H9 (cell line): ENCODE measurements around the gene TMEM97. TPM values are rescaled to one million over a fixed set of nuclear protein-coding genes. Genes with fewer than 3 reads are reported as not detected.

Source experiments
- DNase-seq: peaks from one replicate; pipeline ENCODE4 v3.0.0-alpha.2; 2017
- H2AFZ ChIP-seq: one replicate; pipeline ENCODE4 v1.6.1; 2013; ENCODE audit warnings: mild to moderate bottlenecking, low read length, control low read depth, moderate library complexity
- H2AK5ac ChIP-seq: 2 replicates; pipeline ENCODE4 v1.6.1; 2013; ENCODE audit warnings: low read length, control low read depth, mixed read lengths; ENCODE audit not compliant: insufficient read length
- H2BK120ac ChIP-seq: one replicate; pipeline ENCODE4 v1.6.1; 2013; ENCODE audit warnings: low read depth, mild to moderate bottlenecking, low read length, control low read depth, inconsistent platforms; ENCODE audit not compliant: poor library complexity, severe bottlenecking
- H2BK12ac ChIP-seq: 2 replicates; pipeline ENCODE4 v1.6.1; 2013; ENCODE audit warnings: low read length, control low read depth, mixed read lengths, low read depth; ENCODE audit not compliant: insufficient read length
- H2BK15ac ChIP-seq: 2 replicates; pipeline ENCODE4 v1.6.1; 2013; ENCODE audit warnings: low read depth, low read length, control low read depth
- H2BK20ac ChIP-seq: one replicate; pipeline ENCODE4 v1.6.1; 2013; ENCODE audit warnings: low read depth, mild to moderate bottlenecking, low read length, control low read depth, inconsistent platforms; ENCODE audit not compliant: poor library complexity, severe bottlenecking
- H2BK5ac ChIP-seq: 2 replicates; pipeline ENCODE4 v1.6.1; 2013; ENCODE audit warnings: low read length, control low read depth, mixed read lengths; ENCODE audit not compliant: insufficient read length
- H3K14ac ChIP-seq: 2 replicates; pipeline ENCODE4 v1.6.1; 2013; ENCODE audit warnings: low read length, control low read depth; ENCODE audit not compliant: insufficient read depth
- H3K18ac ChIP-seq: 2 replicates; pipeline ENCODE4 v1.6.1; 2013; ENCODE audit warnings: low read depth, mild to moderate bottlenecking, mixed read lengths, low read length, control low read depth; ENCODE audit not compliant: insufficient read length
- H3K23ac ChIP-seq: 2 replicates; pipeline ENCODE4 v1.6.1; 2013; ENCODE audit warnings: low read length, control low read depth, mixed read lengths, low read depth; ENCODE audit not compliant: insufficient read length
- H3K23me2 ChIP-seq: 2 replicates; pipeline ENCODE4 v1.6.1; 2013; ENCODE audit warnings: low read depth, mild to moderate bottlenecking, mixed read lengths, low read length, control low read depth; ENCODE audit not compliant: insufficient read length, poor library complexity, severe bottlenecking
- H3K27ac ChIP-seq: 2 replicates; pipeline ENCODE4 v1.5.1; 2013; ENCODE audit warnings: low read length, control low read depth, mixed read lengths, low read depth; ENCODE audit not compliant: insufficient read length
- H3K27me3 ChIP-seq: 2 replicates; pipeline ENCODE4 v1.6.1; 2013; ENCODE audit warnings: low read length, control low read depth, inconsistent platforms; ENCODE audit not compliant: insufficient read depth
- H3K4ac ChIP-seq: 2 replicates; pipeline ENCODE4 v1.6.1; 2013; ENCODE audit warnings: low read depth, mild to moderate bottlenecking, control low read depth, inconsistent platforms, low read length, moderate library complexity
- H3K4me1 ChIP-seq: 2 replicates; pipeline ENCODE4 v1.6.1; 2013; ENCODE audit warnings: low read length, control low read depth, inconsistent platforms; ENCODE audit not compliant: insufficient read depth
- H3K4me2 ChIP-seq: 2 replicates; pipeline ENCODE4 v1.6.1; 2013; ENCODE audit warnings: low read length, control low read depth, mixed read lengths; ENCODE audit not compliant: insufficient read length, insufficient read depth
- H3K56ac ChIP-seq: 2 replicates; pipeline ENCODE4 v1.6.1; 2013; ENCODE audit warnings: low read depth, mild to moderate bottlenecking, mixed read lengths, low read length, control low read depth; ENCODE audit not compliant: insufficient read length
- H3K79me1 ChIP-seq: 2 replicates; pipeline ENCODE4 v1.6.1; 2013; ENCODE audit warnings: low read depth, mild to moderate bottlenecking, moderate library complexity, low read length, control low read depth, inconsistent platforms; ENCODE audit not compliant: insufficient read depth, poor library complexity, severe bottlenecking
- H3K79me2 ChIP-seq: 2 replicates; pipeline ENCODE4 v1.6.1; 2013; ENCODE audit warnings: low read length, control low read depth, inconsistent platforms; ENCODE audit not compliant: insufficient read depth
- H3K9ac ChIP-seq: 2 replicates; pipeline ENCODE4 v1.6.1; 2013; ENCODE audit warnings: low read length, control low read depth, mixed read lengths; ENCODE audit not compliant: insufficient read length; ENCODE audit errors: extremely low read depth
- H3K9me3 ChIP-seq: one replicate; pipeline ENCODE4 v1.6.1; 2013; ENCODE audit warnings: low read depth, low read length, inconsistent platforms; ENCODE audit not compliant: control insufficient read depth
- H3T11ph ChIP-seq: one replicate; pipeline ENCODE4 v1.6.1; 2013; ENCODE audit warnings: mild to moderate bottlenecking, low read length, control low read depth, inconsistent platforms
- H4K20me1 ChIP-seq: one replicate; pipeline ENCODE4 v1.6.1; 2013; ENCODE audit not compliant: control insufficient read depth, insufficient read length, insufficient read depth
- H4K5ac ChIP-seq: 2 replicates; pipeline ENCODE4 v1.6.1; 2013; ENCODE audit warnings: low read depth, mild to moderate bottlenecking, mixed read lengths, low read length, control low read depth; ENCODE audit not compliant: insufficient read length
- H4K8ac ChIP-seq: replicated peaks from 2 replicates; pipeline ENCODE4 v1.6.1; 2013; ENCODE audit warnings: low read length, control low read depth, mixed read lengths, low read depth; ENCODE audit not compliant: insufficient read length
- H4K91ac ChIP-seq: 2 replicates; pipeline ENCODE4 v1.6.1; 2013; ENCODE audit warnings: low read depth, mild to moderate bottlenecking, moderate library complexity, mixed read lengths, low read length, control low read depth; ENCODE audit not compliant: insufficient read length
- H3K27ac Mint-ChIP-seq, 3 experiments: 2 replicates in 2 of 3; 3 replicates in 1 of 3; pipeline ENCODE4 v1.8.0; 2020 to 2021; ENCODE audit warnings: mixed read lengths in 3 of 3, mild to moderate bottlenecking in 1 of 3, moderate library complexity in 1 of 3
- H3K27me3 Mint-ChIP-seq: 2 replicates; pipeline ENCODE4 v1.8.0; 2021; ENCODE audit warnings: low read depth, mild to moderate bottlenecking, moderate library complexity, mixed read lengths
- H3K36me3 Mint-ChIP-seq, 3 experiments: 2 replicates in 2 of 3; 3 replicates in 1 of 3; pipeline ENCODE4 v1.8.0; 2020 to 2021; ENCODE audit warnings: low read depth in 3 of 3, mixed read lengths in 3 of 3; ENCODE audit not compliant: insufficient read depth in 1 of 3
- H3K4me1 Mint-ChIP-seq, 2 experiments: 2 replicates each; pipeline ENCODE4 v1.8.0; 2020; ENCODE audit warnings: mixed read lengths in 2 of 2
- H3K4me3 Mint-ChIP-seq, 2 experiments: 2 replicates in 1 of 2; 3 replicates in 1 of 2; pipeline ENCODE4 v1.8.0; 2020 to 2021; ENCODE audit warnings: mild to moderate bottlenecking in 2 of 2, mixed read lengths in 2 of 2, moderate library complexity in 1 of 2
- H3K9me3 Mint-ChIP-seq, 2 experiments: 2 replicates in 1 of 2; 3 replicates in 1 of 2; pipeline ENCODE4 v1.8.0; 2020; ENCODE audit warnings: mild to moderate bottlenecking in 2 of 2, mixed read lengths in 2 of 2, moderate library complexity in 1 of 2
- WGBS: extraction: QIAGEN DNeasy Blood & Tissue Kit; methylation state at CpG from one replicate; pipeline ENCODE4 v1.1.7; 2013; ENCODE audit warnings: missing lambda C conversion rate, low lambda C conversion rate, mixed read lengths; ENCODE audit not compliant: insufficient read length; ENCODE audit errors: extremely low coverage; 5-methylcytosine and 5-hydroxymethylcytosine counted together
- total RNA-seq: library from RNA; stranded (reverse); gene quantifications from 2 replicates; pipeline ENCODE4 v1.2.1, GENCODE V29; 2021
- TF ChIP-seq, protein P1 (sequence below): fragments of 200-600 bp; sonication (generic); conservative IDR thresholded peaks from 3 replicates; pipeline ENCODE4 v1.8.0; 2021; ENCODE audit warnings: antibody characterized with exemption, mild to moderate bottlenecking

TMEM97 gene
- total RNA-seq, 1 experiment from 2014 or later: 116 TPM

- H3K4ac ChIP-seq: no peak within 1 kb of the TSS
- H2BK20ac ChIP-seq: no peak within 1 kb of the TSS
- H3K27ac ChIP-seq: no peak within 1 kb of the TSS
- H3T11ph ChIP-seq: no peak within 1 kb of the TSS
- H2AFZ ChIP-seq: no peak within 1 kb of the TSS
- no peaks in the 10 kb centered on the region; the same call in 1 of the 2 replicates for H3K79me2 ChIP-seq
- H3K4me3 Mint-ChIP-seq: peak within 1 kb of the TSS; percentile 97 to 99
- peak within 1 kb of the TSS; percentile 87 for H3K18ac ChIP-seq
- TF ChIP-seq, protein P1, sequence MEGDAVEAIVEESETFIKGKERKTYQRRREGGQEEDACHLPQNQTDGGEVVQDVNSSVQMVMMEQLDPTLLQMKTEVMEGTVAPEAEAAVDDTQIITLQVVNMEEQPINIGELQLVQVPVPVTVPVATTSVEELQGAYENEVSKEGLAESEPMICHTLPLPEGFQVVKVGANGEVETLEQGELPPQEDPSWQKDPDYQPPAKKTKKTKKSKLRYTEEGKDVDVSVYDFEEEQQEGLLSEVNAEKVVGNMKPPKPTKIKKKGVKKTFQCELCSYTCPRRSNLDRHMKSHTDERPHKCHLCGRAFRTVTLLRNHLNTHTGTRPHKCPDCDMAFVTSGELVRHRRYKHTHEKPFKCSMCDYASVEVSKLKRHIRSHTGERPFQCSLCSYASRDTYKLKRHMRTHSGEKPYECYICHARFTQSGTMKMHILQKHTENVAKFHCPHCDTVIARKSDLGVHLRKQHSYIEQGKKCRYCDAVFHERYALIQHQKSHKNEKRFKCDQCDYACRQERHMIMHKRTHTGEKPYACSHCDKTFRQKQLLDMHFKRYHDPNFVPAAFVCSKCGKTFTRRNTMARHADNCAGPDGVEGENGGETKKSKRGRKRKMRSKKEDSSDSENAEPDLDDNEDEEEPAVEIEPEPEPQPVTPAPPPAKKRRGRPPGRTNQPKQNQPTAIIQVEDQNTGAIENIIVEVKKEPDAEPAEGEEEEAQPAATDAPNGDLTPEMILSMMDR: no peak
- no peak within 1 kb of the TSS for H4K91ac ChIP-seq
- H4K20me1 ChIP-seq: no peaks in the 10 kb centered on the region
- H3K27ac Mint-ChIP-seq: peak within 1 kb of the TSS; percentile 92 to 99 (median 98)
- no peaks in the 10 kb centered on the region for H3K27me3 ChIP-seq
- no peaks in the 10 kb centered on the region for H3K27me3 Mint-ChIP-seq
- H4K5ac ChIP-seq: no peak within 1 kb of the TSS
- no peak within 1 kb of the TSS for H2BK12ac ChIP-seq
- no CpG with 5 or more reads among the region's 62 CpGs for WGBS
- H3K9me3 ChIP-seq: no peaks in the 10 kb centered on the region
- H3K14ac ChIP-seq: peak within 1 kb of the TSS; percentile 86
- no peak within 1 kb of the TSS for H3K56ac ChIP-seq
- H3K4me2 ChIP-seq: peak within 1 kb of the TSS; percentile 93
- H2BK15ac ChIP-seq: no peak within 1 kb of the TSS
- peaks cover 0 to 11% (median 9%) of the 10 kb centered on the region in 3 experiments; a peak in 5 of 7 replicates for H3K36me3 Mint-ChIP-seq
- DNase-seq: peak; percentile 100
- H4K8ac ChIP-seq: no peak within 1 kb of the TSS
- peaks cover 19 to 23% of the 10 kb centered on the region in 2 experiments for H3K4me1 Mint-ChIP-seq
- no peaks in the 10 kb centered on the region for H3K79me1 ChIP-seq
- H3K9ac ChIP-seq: peak within 1 kb of the TSS; percentile 79
- H3K9me3 Mint-ChIP-seq: no peaks in the 10 kb centered on the region; a peak in 1 of 5 replicates
- H3K23ac ChIP-seq: no peak within 1 kb of the TSS
- no peak within 1 kb of the TSS for H2BK5ac ChIP-seq
- H2AK5ac ChIP-seq: no peak within 1 kb of the TSS
- H2BK120ac ChIP-seq: no peak within 1 kb of the TSS
- peaks cover 9% of the 10 kb centered on the region; the same call in 1 of the 2 replicates for H3K4me1 ChIP-seq
- peaks cover 13% of the 10 kb centered on the region for H3K23me2 ChIP-seq
These were observed 16.4 kb downstream of the TMEM97 start, which contains the start of the genes IFT20 and TNFAIP1 for GRCh38 chr17:28335201-28335958. IFT20 (minus strand) TSS chr17:28335472; CDS start chr17:28331985, 3,487 bp downstream. TNFAIP1 (plus strand) TSS chr17:28335761; CDS start chr17:28339522, 3,761 bp downstream.
